Measurements from ENCODE around the gene TRIM32.

TRIM32 gene

DNA sequence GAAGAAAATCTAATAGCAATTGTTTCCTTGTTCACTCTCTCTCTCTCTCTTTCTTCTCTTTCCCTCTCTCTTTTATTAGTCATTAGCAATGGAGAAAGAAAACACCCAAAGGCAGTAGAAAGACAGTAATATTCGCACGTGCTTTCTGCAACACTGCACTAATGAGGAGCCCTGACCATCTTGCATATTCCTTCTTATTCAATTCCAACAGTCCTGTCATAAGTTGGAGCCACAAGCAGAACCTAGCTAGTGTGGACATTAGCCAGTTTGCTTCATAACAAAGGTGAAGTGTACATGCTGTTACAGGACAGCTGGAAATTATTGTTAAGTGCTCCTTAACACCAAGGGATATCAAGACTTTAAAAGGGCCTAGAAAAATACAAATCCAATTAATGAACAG lies 63.4 kb downstream of the TRIM32 start:
- DNase-seq (ENCODE audit: low read depth in 1 of 2, low spot score in 1 of 2): no peak

All from stimulated activated CD4-positive, alpha-beta T cell treated with anti-CD3 and anti-CD28 coated beads, Interleukin-15, amount 100 ng/mL, for 1 hour (primary cell).